Renal pelvis (tissue), 4 donors: ENCODE data around the gene CTSH. TPM values are rescaled to one million over a fixed set of nuclear protein-coding genes. Genes with fewer than 3 reads are reported as not detected.
A peak's percentile ranks its signal among the peaks of the same experiment; 100 is the strongest.
"Not testable (repeated sequence)": the region's sequence is repeated elsewhere in the genome, so short reads cannot be mapped to it uniquely, and the experiment has no call there.

Experiments used
- DNase-seq: peaks from one replicate; pipeline ENCODE4 v3.0.0-alpha.2; 2013
- polyA plus RNA-seq, 3 donors: library from polyadenylated mRNA; unstranded; fragments of 120-200 nt; gene quantifications; one replicate each; pipeline ENCODE4 v1.2.1, GENCODE V29; 2013; ENCODE audit not compliant: insufficient read length in 3 of 3

CTSH gene
- polyA plus RNA-seq, 3 donors: 147 to 221 (median 195) TPM

GRCh38 chr15:78949461-78949860, 4.6 kb upstream of the CTSH start:
- no peak for DNase-seq

- no peak for DNase-seq
Observed at GRCh38 chr15:78947506-78947905, 2.7 kb upstream of the CTSH start.

GRCh38 chr15:78946493-78946892, 1.6 kb upstream of the CTSH start:
- DNase-seq: no peak

- no peak for DNase-seq
Observed at GRCh38 chr15:78944202-78944625, 632 bp downstream of the CTSH start.

- DNase-seq: no peak
Observed at GRCh38 chr15:78943692-78944091, 1.2 kb downstream of the CTSH start.

GRCh38 chr15:78942741-78943140, 2.1 kb downstream of the CTSH start:
- DNase-seq: no peak

- no peak for DNase-seq
Observed at GRCh38 chr15:78938658-78939488, 6.0 kb downstream of the CTSH start.

- DNase-seq: no peak
Observed at GRCh38 chr15:78937132-78937739, 7.6 kb downstream of the CTSH start.

GRCh38 chr15:78934655-78935023, 10.2 kb downstream of the CTSH start:
- DNase-seq: no peak

GRCh38 chr15:78933823-78934654, 10.8 kb downstream of the CTSH start:
- peak; percentile 43 for DNase-seq

- no peak for DNase-seq
Observed at GRCh38 chr15:78933187-78933822, 11.5 kb downstream of the CTSH start.

GRCh38 chr15:78932258-78932808, 12.5 kb downstream of the CTSH start:
- DNase-seq: no peak

GRCh38 chr15:78931439-78932257, 13.2 kb downstream of the CTSH start:
- DNase-seq: no peak

GRCh38 chr15:78930577-78931388, 14.1 kb downstream of the CTSH start:
- no peak for DNase-seq

- DNase-seq: no peak
Observed at GRCh38 chr15:78929536-78930264, 15.1 kb downstream of the CTSH start.

GRCh38 chr15:78928616-78929093, 16.2 kb downstream of the CTSH start:
- DNase-seq: no peak

GRCh38 chr15:78928176-78928575, 16.7 kb downstream of the CTSH start:
- DNase-seq: not testable (repeated sequence)

GRCh38 chr15:78927077-78927790, 17.6 kb downstream of the CTSH start:
- DNase-seq: no peak
